HG02763 (cell line): ENCODE data around the gene ZNF154.

Experiments
- ATAC-seq: cut with Tn5 transposase; IDR thresholded peaks from one replicate; pipeline ENCODE4 v1.9.1; 2021; ENCODE audit warnings: mild to moderate bottlenecking, moderate library complexity; ENCODE audit not compliant: unreplicated experiment

Gene ZNF154

GRCh38 chr19:57682226-57682766 is 26.7 kb downstream of the ZNF154 start:
- no peak for ATAC-seq

- ATAC-seq, result no peak
Observed at GRCh38 chr19:57675881-57676280, 33.1 kb downstream of the ZNF154 start.

- no peak for ATAC-seq
Observed at GRCh38 chr19:57672466-57672865, 36.5 kb downstream of the ZNF154 start.

- no peak for ATAC-seq
Observed at GRCh38 chr19:57671124-57671895, 37.7 kb downstream of the ZNF154 start.

GRCh38 chr19:57668635-57669034 is 40.4 kb downstream of the ZNF154 start, which contains the start of gene ZSCAN4:
Gene ZSCAN4, plus strand, starts transcription at chr19:57668935. Its CDS starts 7,211 bp downstream, at chr19:57676146.
- ATAC-seq, result no peak

- ATAC-seq, result no peak
Observed at GRCh38 chr19:57667228-57667627, 41.8 kb downstream of the ZNF154 start.

- ATAC-seq, result no peak
Observed at GRCh38 chr19:57665261-57665806, 43.7 kb downstream of the ZNF154 start.

GRCh38 chr19:57664269-57665127 is 44.5 kb downstream of the ZNF154 start:
- no peak for ATAC-seq

- ATAC-seq, result no peak
Observed at GRCh38 chr19:57656346-57656745, 52.7 kb downstream of the ZNF154 start.

- no peak for ATAC-seq
Observed at GRCh38 chr19:57655443-57655842, 53.6 kb downstream of the ZNF154 start.

GRCh38 chr19:57653689-57654088 is 55.3 kb downstream of the ZNF154 start:
- ATAC-seq, result no peak

GRCh38 chr19:57651654-57651996 is 57.4 kb downstream of the ZNF154 start:
- ATAC-seq, result no peak

- no peak for ATAC-seq
Observed at GRCh38 chr19:57648331-57649003, 60.5 kb downstream of the ZNF154 start.
